Measurements from ENCODE around the gene HPCA. TPM values are rescaled to one million over a fixed set of nuclear protein-coding genes. Genes with fewer than 3 reads are reported as not detected.

HPCA gene
- total and polyA plus RNA-seq, 2 donors (not counting 3 experiments of a cell fraction or from before 2014, with no cell fraction given), result not detected

- no peak overlapping the region for H3K27ac ChIP-seq (ENCODE audit: insufficient read depth, low read depth, low read length)
- H3K9me1 ChIP-seq (replicated peaks; ENCODE audit: control insufficient read depth, extremely low read depth, insufficient read depth, low read length), result no peaks in the 10 kb centered on the region
- intact Hi-C loops (cut with micrococcal nuclease) (no loop called here), dilution Hi-C loops (cut with MboI; ENCODE audit: extremely low pct_ligation_motif_present, low sequenced_read_pairs) (no loop called here)
- FAIRE-seq (no peak), DNase-seq (ENCODE audit: low read depth, low spot score) (no peak)
- TF ChIP-seq JUN (IDR thresholded peaks at IDR 0.05; ENCODE audit: borderline replicate concordance, insufficient read depth, insufficient read length, low read depth) (no peak), MYC (IDR thresholded peaks at IDR 0.05; ENCODE audit: low read depth, low read length) (no peak)
- H3K36me3 ChIP-seq (ENCODE audit: control insufficient read depth in 2 of 2, extremely low read depth in 1 of 2, insufficient read depth in 2 of 2, low read length in 2 of 2), result no peaks in the 10 kb centered on the region
- no peak overlapping the region for H3K4me3 ChIP-seq (replicated peaks in 1 of 3; ENCODE audit: insufficient read depth in 1 of 3, low read depth in 1 of 3, low read length in 3 of 3)
- CTCF ChIA-PET, result interaction anchor here (1.8 to 2.2 kb wide), 2 partner anchors 79 to 158 kb away, joined by 6 to 12 read pairs; no protein-coding TSS in a partner anchor
- no peaks in the 10 kb centered on the region for H3K9me3 ChIP-seq (replicated peaks; ENCODE audit: control insufficient read depth, insufficient read depth, low read length)
- H3K4me2 ChIP-seq (ENCODE audit: insufficient read depth, low read length), result no peak overlapping the region
- H3K27me3 ChIP-seq (ENCODE audit: control insufficient read depth in 2 of 2, insufficient read depth in 2 of 2, low read length in 2 of 2), result peaks cover 2 to 3% of the 10 kb centered on the region in 2 experiments
- H2AFZ ChIP-seq (ENCODE audit: low read depth, low read length), result no peak overlapping the region
- H3K79me2 ChIP-seq (ENCODE audit: control insufficient read depth, insufficient read depth, low read length), result no peaks in the 10 kb centered on the region
- H3K9ac ChIP-seq (replicated peaks; ENCODE audit: extremely low read depth, insufficient read depth, low read length), result no peak overlapping the region
- POLR2A ChIA-PET, result no interaction called here
- H4K20me1 ChIP-seq (replicated peaks; ENCODE audit: control insufficient read depth, extremely low read depth, insufficient read depth, low read length), result no peaks in the 10 kb centered on the region
- H3K4me1 ChIP-seq (ENCODE audit: control insufficient read depth, extremely low read depth, insufficient read depth, low read length), result no peaks in the 10 kb centered on the region
- no TSS peak for BruUV-seq (replicated peaks)
Measured at GRCh38 chr1:32928285-32928684, 42.0 kb downstream of the HPCA start.

- Histone ChIP-seq H3K36me3 (ENCODE audit: control insufficient read depth in 2 of 2, extremely low read depth in 1 of 2, insufficient read depth in 2 of 2, low read length in 2 of 2) (no peaks in the 10 kb centered on the region), H3K27me3 (ENCODE audit: control insufficient read depth in 2 of 2, insufficient read depth in 2 of 2, low read length in 2 of 2) (peaks cover 2 to 3% of the 10 kb centered on the region in 2 experiments), H3K9ac (replicated peaks; ENCODE audit: extremely low read depth, insufficient read depth, low read length) (no peak overlapping the region), H3K9me3 (replicated peaks; ENCODE audit: control insufficient read depth, insufficient read depth, low read length) (no peaks in the 10 kb centered on the region), H2AFZ (ENCODE audit: low read depth, low read length) (no peak overlapping the region), H3K4me2 (ENCODE audit: insufficient read depth, low read length) (no peak overlapping the region), H3K4me3 (replicated peaks in 1 of 3; ENCODE audit: insufficient read depth in 1 of 3, low read depth in 1 of 3, low read length in 3 of 3) (no peak overlapping the region), H4K20me1 (replicated peaks; ENCODE audit: control insufficient read depth, extremely low read depth, insufficient read depth, low read length) (no peaks in the 10 kb centered on the region), H3K27ac (ENCODE audit: insufficient read depth, low read depth, low read length) (no peak overlapping the region), H3K79me2 (ENCODE audit: control insufficient read depth, insufficient read depth, low read length) (no peaks in the 10 kb centered on the region), H3K9me1 (replicated peaks; ENCODE audit: control insufficient read depth, extremely low read depth, insufficient read depth, low read length) (no peaks in the 10 kb centered on the region), H3K4me1 (ENCODE audit: control insufficient read depth, extremely low read depth, insufficient read depth, low read length) (peaks cover 3% of the 10 kb centered on the region)
- intact Hi-C loops (cut with micrococcal nuclease), result no loop called here
- dilution Hi-C loops (cut with MboI; ENCODE audit: extremely low pct_ligation_motif_present, low sequenced_read_pairs), result no loop called here
- ChIA-PET CTCF (interaction anchor here (1.8 to 2.2 kb wide), 2 partner anchors 78 to 158 kb away, joined by 6 to 12 read pairs; no protein-coding TSS in a partner anchor), POLR2A (no interaction called here)
- no peak for DNase-seq (ENCODE audit: low read depth, low spot score)
- TF ChIP-seq MAX (IDR thresholded peaks at IDR 0.05; ENCODE audit: insufficient read depth, insufficient read length), result no peak
- TF ChIP-seq EZH2 (IDR thresholded peaks at IDR 0.05; ENCODE audit: borderline replicate concordance, low read depth, low read length, severe bottlenecking), result no peak
- no peak for TF ChIP-seq MYC (IDR thresholded peaks at IDR 0.05; ENCODE audit: low read depth, low read length)
- BruUV-seq (replicated peaks), result no TSS peak
- no peak for FAIRE-seq
Measured at GRCh38 chr1:32928715-32929114, 42.4 kb downstream of the HPCA start.

Data from endothelial cell of umbilical vein (primary cell).